Measurements from ENCODE around the gene RHOH. TPM values are rescaled to one million over a fixed set of nuclear protein-coding genes. Genes with fewer than 3 reads are reported as not detected.

RHOH gene, protein sequence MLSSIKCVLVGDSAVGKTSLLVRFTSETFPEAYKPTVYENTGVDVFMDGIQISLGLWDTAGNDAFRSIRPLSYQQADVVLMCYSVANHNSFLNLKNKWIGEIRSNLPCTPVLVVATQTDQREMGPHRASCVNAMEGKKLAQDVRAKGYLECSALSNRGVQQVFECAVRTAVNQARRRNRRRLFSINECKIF
- under 0.01 TPM in 1 of 2 replicates, not detected in the other for total RNA-seq

DNA sequence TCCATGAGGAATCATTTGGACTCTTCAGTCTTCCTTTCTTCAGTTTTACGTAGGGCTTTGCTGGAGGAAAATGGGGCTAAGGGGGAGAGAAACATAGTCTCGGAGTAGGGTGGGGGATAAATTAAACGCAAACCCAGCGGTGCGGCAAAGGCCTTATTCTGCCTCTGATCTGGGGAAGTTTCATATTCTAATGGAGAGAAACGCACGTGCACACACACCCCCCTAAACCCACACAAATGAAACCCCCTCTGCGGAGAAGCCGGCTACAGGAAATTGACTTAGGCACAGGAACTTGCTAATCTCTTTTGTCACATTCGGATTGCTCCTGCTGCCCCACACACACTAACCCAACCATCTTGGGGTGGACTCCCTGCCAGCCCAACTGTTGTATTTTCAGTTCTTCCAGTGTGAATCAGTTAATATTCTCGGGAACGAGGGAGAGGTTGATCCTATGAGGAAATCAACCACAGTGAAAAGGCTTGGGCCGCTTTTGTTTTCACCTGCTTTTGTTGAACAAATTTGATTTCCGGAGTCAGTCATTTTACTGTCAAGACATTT, at the start of gene RHOH:
Gene RHOH, plus strand, starts transcription at position 308 of the 558 bp plus-strand sequence. CDS start 46,356 bp downstream, outside the sequence.

Other genes with a start within 250 kb of the RHOH start
- 35.0 and 35.7 TPM in 2 replicates for gene PDS5A, start 219.1 kb upstream of the RHOH start, total RNA-seq
- 3.9 and 4.8 TPM in 2 replicates for gene N4BP2, start 140.2 kb upstream of the RHOH start, total RNA-seq
- 0.13 and 4.6 TPM in 2 replicates for gene CHRNA9, start 138.3 kb downstream of the RHOH start, total RNA-seq